ENCODE data around the gene ZNF483.

ZNF483 gene

GRCh38 chr9:111531716-111532115 lies 6.7 kb downstream of the ZNF483 start:
- Histone ChIP-seq H3K9ac (ENCODE audit: low read depth, low read length) (no peak overlapping the region), H3K36me3 (ENCODE audit: insufficient read depth, low read length) (no peaks in the 10 kb centered on the region), H3K27me3 (ENCODE audit: insufficient read depth, low read length, poor library complexity) (no peaks in the 10 kb centered on the region), H3K9me3 (ENCODE audit: insufficient read depth, low read length, severe bottlenecking) (no peaks in the 10 kb centered on the region), H3K4me3 (ENCODE audit: low read depth in 1 of 2, low read length in 2 of 2) (no peak overlapping the region), H3K79me2 (ENCODE audit: insufficient read depth, low read length) (no peaks in the 10 kb centered on the region), H3K4me2 (ENCODE audit: insufficient read depth, low read length) (no peak overlapping the region), H3K27ac (ENCODE audit: low read length) (no peak overlapping the region), H4K20me1 (ENCODE audit: insufficient read depth, low read length) (no peaks in the 10 kb centered on the region), H2AFZ (ENCODE audit: low read depth, low read length) (no peak overlapping the region), H3K4me1 (ENCODE audit: insufficient read depth, low read length) (no peaks in the 10 kb centered on the region)
- DNase-seq (no peak), ATAC-seq (ENCODE audit: insufficient read depth, low read depth) (no peak)
- TF ChIP-seq EZH2 (IDR thresholded peaks at IDR 0.05; ENCODE audit: borderline replicate concordance, low read depth, low read length, severe bottlenecking) (no peak), CTCF (IDR thresholded peaks at IDR 0.05; ENCODE audit: borderline replicate concordance, extremely low read depth, low read length, poor library complexity, severe bottlenecking) (no peak)

GRCh38 chr9:111533099-111533790 lies 8.3 kb downstream of the ZNF483 start:
- Histone ChIP-seq H3K79me2 (ENCODE audit: insufficient read depth, low read length) (no peaks in the 10 kb centered on the region), H4K20me1 (ENCODE audit: insufficient read depth, low read length) (no peaks in the 10 kb centered on the region), H3K9ac (ENCODE audit: low read depth, low read length) (no peak overlapping the region), H3K27me3 (ENCODE audit: insufficient read depth, low read length, poor library complexity) (no peaks in the 10 kb centered on the region), H3K36me3 (ENCODE audit: insufficient read depth, low read length) (no peaks in the 10 kb centered on the region), H3K4me1 (ENCODE audit: insufficient read depth, low read length) (no peaks in the 10 kb centered on the region), H2AFZ (ENCODE audit: low read depth, low read length) (no peak overlapping the region), H3K4me2 (ENCODE audit: insufficient read depth, low read length) (no peak overlapping the region), H3K4me3 (ENCODE audit: low read depth in 1 of 2, low read length in 2 of 2) (no peak overlapping the region), H3K27ac (ENCODE audit: low read length) (no peak overlapping the region), H3K9me3 (ENCODE audit: insufficient read depth, low read length, severe bottlenecking) (no peaks in the 10 kb centered on the region)
- no peak for TF ChIP-seq EZH2 (IDR thresholded peaks at IDR 0.05; ENCODE audit: borderline replicate concordance, low read depth, low read length, severe bottlenecking)
- TF ChIP-seq CTCF (IDR thresholded peaks at IDR 0.05; ENCODE audit: borderline replicate concordance, extremely low read depth, low read length, poor library complexity, severe bottlenecking), result no peak
- ATAC-seq (ENCODE audit: insufficient read depth, low read depth) (no peak), DNase-seq (no peak)

- TF ChIP-seq CTCF (IDR thresholded peaks at IDR 0.05; ENCODE audit: borderline replicate concordance, extremely low read depth, low read length, poor library complexity, severe bottlenecking) (no peak), EZH2 (IDR thresholded peaks at IDR 0.05; ENCODE audit: borderline replicate concordance, low read depth, low read length, severe bottlenecking) (no peak)
- H3K27me3 ChIP-seq (ENCODE audit: insufficient read depth, low read length, poor library complexity), result no peaks in the 10 kb centered on the region
- no peak overlapping the region for H3K9ac ChIP-seq (ENCODE audit: low read depth, low read length)
- DNase-seq (no peak), ATAC-seq (ENCODE audit: insufficient read depth, low read depth) (no peak)
- H4K20me1 ChIP-seq (ENCODE audit: insufficient read depth, low read length), result no peaks in the 10 kb centered on the region
- H3K79me2 ChIP-seq (ENCODE audit: insufficient read depth, low read length), result no peaks in the 10 kb centered on the region
- no peak overlapping the region for H3K27ac ChIP-seq (ENCODE audit: low read length)
- no peak overlapping the region for H3K4me2 ChIP-seq (ENCODE audit: insufficient read depth, low read length)
- no peak overlapping the region for H2AFZ ChIP-seq (ENCODE audit: low read depth, low read length)
- no peak overlapping the region for H3K4me3 ChIP-seq (ENCODE audit: low read depth in 1 of 2, low read length in 2 of 2)
- no peaks in the 10 kb centered on the region for H3K36me3 ChIP-seq (ENCODE audit: insufficient read depth, low read length)
- no peaks in the 10 kb centered on the region for H3K4me1 ChIP-seq (ENCODE audit: insufficient read depth, low read length)
- peaks cover 22% of the 10 kb centered on the region for H3K9me3 ChIP-seq (ENCODE audit: insufficient read depth, low read length, severe bottlenecking)
Measured at GRCh38 chr9:111542497-111543254, 17.7 kb downstream of the ZNF483 start.

Data from DND-41 (cell line).